ENCODE data around the gene ITIH5. TPM values are rescaled to one million over a fixed set of nuclear protein-coding genes. Genes with fewer than 3 reads are reported as not detected.

Gene ITIH5
- total and polyA plus RNA-seq, 9 of the 15 experiments (the other 6 are each of a cell fraction or from before 2014, with no cell fraction given), result 0.52 to 4.5 (median 2.6) TPM

- POLR2A ChIA-PET, result no interaction called here
- Histone ChIP-seq H3K9me3 (replicated peaks; ENCODE audit: control insufficient read depth, insufficient read depth, low read depth, low read length) (no peaks in the 10 kb centered on the region), H2AFZ (ENCODE audit: low read depth, low read length) (no peak overlapping the region), H3K36me3 (ENCODE audit: control insufficient read depth, insufficient read depth, low read length) (no peaks in the 10 kb centered on the region), H4K20me1 (replicated peaks; ENCODE audit: control insufficient read depth, insufficient read depth, low read length) (no peaks in the 10 kb centered on the region), H3K4me3 (no peak overlapping the region), H3K4me1 (replicated peaks in 1 of 2; ENCODE audit: control insufficient read depth in 2 of 2, insufficient read depth in 2 of 2, low read length in 2 of 2) (no peaks in the 10 kb centered on the region), H3K27ac (ENCODE audit: extremely low read depth, low read depth, low read length) (no peak overlapping the region), H3K9me1 (ENCODE audit: control insufficient read depth, insufficient read depth, low read length) (no peaks in the 10 kb centered on the region), H3K79me2 (ENCODE audit: control insufficient read depth, insufficient read depth, low read length) (no peaks in the 10 kb centered on the region), H3K4me2 (ENCODE audit: insufficient read depth, low read length) (no peak overlapping the region), H3K27me3 (ENCODE audit: control insufficient read depth in 2 of 2, insufficient read depth in 2 of 2, low read length in 2 of 2) (peaks cover 3 to 36% of the 10 kb centered on the region in 2 experiments; a peak in 3 of 5 replicates), H3K9ac (ENCODE audit: insufficient read depth in 1 of 2, low read depth in 2 of 2, low read length in 2 of 2) (no peak overlapping the region)
- in situ Hi-C loops (cut with MboI), result no loop called here
- no peak for DNase-seq (ENCODE audit: extremely low read depth in 1 of 4, low spot score in 3 of 4)
- CTCF ChIA-PET (ENCODE audit: low intra/inter-chr PET ratio), result no interaction called here
- TF ChIP-seq TAF15 (IDR thresholded peaks at IDR 0.05; ENCODE audit: low read depth, low read length) (no peak), HDGF (IDR thresholded peaks at IDR 0.05) (no peak), TCFL5 (CRISPR knock-in tag; conservative IDR thresholded peaks at IDR 0.05) (no peak), SAFB (IDR thresholded peaks at IDR 0.05; ENCODE audit: borderline replicate concordance, low read depth, low read length) (no peak), ZNF277 (CRISPR knock-in tag; IDR thresholded peaks at IDR 0.05; ENCODE audit: borderline replicate concordance) (no peak), E4F1 (CRISPR knock-in tag; IDR thresholded peaks at IDR 0.05; ENCODE audit: borderline replicate concordance) (no peak), NCOA1 (IDR thresholded peaks at IDR 0.05; ENCODE audit: low read depth) (no peak), ETV1 (tag; conservative IDR thresholded peaks at IDR 0.05; ENCODE audit: low read depth) (no peak), GTF2E2 (tag; IDR thresholded peaks at IDR 0.05) (no peak), THRAP3 (IDR thresholded peaks at IDR 0.05; ENCODE audit: borderline replicate concordance) (no peak), ELK3 (CRISPR knock-in tag; IDR thresholded peaks at IDR 0.05) (no peak)
- intact Hi-C loops (cut with micrococcal nuclease), result no loop called here
- no TSS peak for BruUV-seq (replicated peaks)
- ATAC-seq, result no peak
- WGBS (ENCODE audit: insufficient coverage, low coverage, missing lambda C conversion rate), result 4% methylated on average over 4 of the region's 4 CpGs
- no peak for FAIRE-seq
These were observed 94.8 kb downstream of the ITIH5 start for GRCh38 chr10:7571981-7572380.
